ENCODE results near the gene OPCML. TPM values are rescaled to one million over a fixed set of nuclear protein-coding genes. Genes with fewer than 3 reads are reported as not detected.

OPCML gene
- total RNA-seq, 1 experiment from 2014 or later, result not detected

- ChIA-PET CTCF (no interaction called here), POLR2A (no interaction called here)
- Histone ChIP-seq H3K27me3 (ENCODE audit: control insufficient read depth, insufficient read depth, low read length) (no peaks in the 10 kb centered on the region; the same call in 1 of the 2 replicates), H3K9me3 (ENCODE audit: control insufficient read depth, insufficient read depth, low read depth, low read length) (no peaks in the 10 kb centered on the region), H3K4me3 (ENCODE audit: low read depth in 2 of 2, low read length in 2 of 2) (no peak overlapping the region), H3K27ac (ENCODE audit: low read length) (no peak overlapping the region), H3K4me1 (ENCODE audit: control insufficient read depth, insufficient read depth, low read length) (no peaks in the 10 kb centered on the region), H3K36me3 (ENCODE audit: control insufficient read depth, insufficient read depth, low read length) (no peaks in the 10 kb centered on the region)
- BruUV-seq (replicated peaks), result no TSS peak
- intact Hi-C loops (cut with micrococcal nuclease; ENCODE audit: unreplicated experiment) (no loop called here), in situ Hi-C loops (cut with HindIII; ENCODE audit: low pct_unique_long_range_greater_than_20kb, low sequenced_read_pairs) (no loop called here)
- DNase-seq (ENCODE audit: low read depth, low spot score) (no peak), ATAC-seq (no peak)
- TF ChIP-seq REST (IDR thresholded peaks at IDR 0.05; ENCODE audit: insufficient read depth in 1 of 2, low read depth in 2 of 2, low read length in 1 of 2) (no peak), TCF7L2 (IDR thresholded peaks at IDR 0.05; ENCODE audit: low read depth, low read length) (no peak), CTCF (IDR thresholded peaks at IDR 0.05) (no peak), POLR2AphosphoS5 (IDR thresholded peaks at IDR 0.05; ENCODE audit: low read depth, low read length) (no peak), SIN3A (IDR thresholded peaks at IDR 0.05; ENCODE audit: borderline replicate concordance, insufficient read depth, low read depth, low read length) (no peak)
Observed at GRCh38 chr11:133243832-133244231, 288.5 kb downstream of the OPCML start.

GRCh38 chr11:133240908-133241655 is 291.2 kb downstream of the OPCML start:
- no peaks in the 10 kb centered on the region; the same call in 1 of the 2 replicates for H3K27me3 ChIP-seq (ENCODE audit: control insufficient read depth, insufficient read depth, low read length)
- H3K4me3 ChIP-seq (ENCODE audit: low read depth in 2 of 2, low read length in 2 of 2), result no peak overlapping the region
- no peaks in the 10 kb centered on the region for H3K4me1 ChIP-seq (ENCODE audit: control insufficient read depth, insufficient read depth, low read length)
- DNase-seq (ENCODE audit: low read depth, low spot score) (no peak), ATAC-seq (no peak)
- BruUV-seq (replicated peaks), result no TSS peak
- H3K27ac ChIP-seq (ENCODE audit: low read length), result no peak overlapping the region
- CTCF ChIA-PET, result no interaction called here
- POLR2A ChIA-PET, result no interaction called here
- in situ Hi-C loops (cut with HindIII; ENCODE audit: low pct_unique_long_range_greater_than_20kb, low sequenced_read_pairs), result no loop called here
- H3K36me3 ChIP-seq (ENCODE audit: control insufficient read depth, insufficient read depth, low read length), result no peaks in the 10 kb centered on the region
- TF ChIP-seq POLR2AphosphoS5 (IDR thresholded peaks at IDR 0.05; ENCODE audit: low read depth, low read length) (no peak), TCF7L2 (IDR thresholded peaks at IDR 0.05; ENCODE audit: low read depth, low read length) (no peak), CTCF (IDR thresholded peaks at IDR 0.05) (no peak), REST (IDR thresholded peaks at IDR 0.05; ENCODE audit: insufficient read depth in 1 of 2, low read depth in 2 of 2, low read length in 1 of 2) (no peak), SIN3A (IDR thresholded peaks at IDR 0.05; ENCODE audit: borderline replicate concordance, insufficient read depth, low read depth, low read length) (no peak)
- H3K9me3 ChIP-seq (ENCODE audit: control insufficient read depth, insufficient read depth, low read depth, low read length), result no peaks in the 10 kb centered on the region
- intact Hi-C loops (cut with micrococcal nuclease; ENCODE audit: unreplicated experiment), result no loop called here
